ENCODE data around the gene WDFY2. TPM values are rescaled to one million over a fixed set of nuclear protein-coding genes. Genes with fewer than 3 reads are reported as not detected.

WDFY2 gene
- total and polyA plus RNA-seq, 5 donors from 2014 or later: 4.0 to 26.2 (median 4.9) TPM

DNA sequence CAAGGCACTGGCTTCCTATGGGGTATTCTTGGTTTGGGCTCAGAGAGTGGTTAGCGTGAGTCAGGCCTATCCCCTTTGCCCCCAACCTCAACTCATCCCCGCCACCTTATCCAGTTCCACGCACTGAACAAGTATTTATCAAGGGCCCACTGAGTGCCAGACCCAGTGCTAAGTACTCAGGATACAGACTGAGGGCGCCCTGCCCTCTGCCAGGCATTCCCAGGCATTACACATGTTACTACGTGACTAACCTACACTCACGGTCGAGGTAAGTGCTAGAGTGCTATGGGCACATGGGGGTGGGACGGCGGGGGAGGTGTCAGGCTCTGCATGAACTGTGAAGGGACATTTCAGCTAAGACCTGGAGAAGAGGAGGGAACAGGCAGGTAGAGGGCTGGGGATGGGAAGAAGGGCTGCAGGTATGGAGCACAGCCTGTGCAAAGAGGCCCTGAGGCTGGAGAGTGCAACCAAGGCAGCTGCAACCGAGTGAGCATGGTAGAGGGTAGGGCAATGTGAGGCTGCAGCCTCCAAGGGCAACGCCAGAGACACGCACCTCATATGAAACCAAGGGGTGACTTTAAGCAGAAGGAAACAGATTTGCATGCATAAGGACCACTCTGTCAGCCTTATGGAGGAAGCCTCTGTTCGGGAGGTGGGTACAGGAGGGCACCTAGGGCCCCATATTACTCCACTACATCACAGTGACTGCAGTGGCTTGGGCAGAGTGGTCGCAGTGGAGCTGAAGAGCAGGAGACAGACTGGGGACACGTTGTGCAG lies 197.2 kb downstream of the WDFY2 start:
- Histone ChIP-seq H3K27me3 (ENCODE audit: control insufficient read depth, insufficient read depth, low read length) (no peaks in the 10 kb centered on the region), H3K4me3 (ENCODE audit: low read depth, low read length) (no peak overlapping the region), H3K9me3 (ENCODE audit: control insufficient read depth in 2 of 2, low read length in 2 of 2) (no peaks in the 10 kb centered on the region), H3K36me3 (ENCODE audit: control insufficient read depth, insufficient read depth, low read length) (no peaks in the 10 kb centered on the region), H3K27ac (ENCODE audit: insufficient read depth, low read length, poor library complexity, severe bottlenecking) (no peak overlapping the region), H3K4me1 (ENCODE audit: control insufficient read depth, insufficient read depth, low read length, poor library complexity, severe bottlenecking) (no peaks in the 10 kb centered on the region)
- ATAC-seq (ENCODE audit: low read depth in 2 of 2) (peak in 1 of 2 donors; percentile 24), DNase-seq (peak in 1 of 3 donors; percentile 37)
- Mint-ChIP-seq H3K4me1 (peaks cover 0 to 3% (median 0%) of the 10 kb centered on the region in 4 donors), H3K4me3 (no peak overlapping the region), H3K27me3 (peaks cover under 1% of the 10 kb centered on the region), H3K9me3 (no peaks in the 10 kb centered on the region), H3K36me3 (peaks cover 27% of the 10 kb centered on the region), H3K27ac (peak overlapping the region in 1 of 3 donors; percentile 64)

DNA sequence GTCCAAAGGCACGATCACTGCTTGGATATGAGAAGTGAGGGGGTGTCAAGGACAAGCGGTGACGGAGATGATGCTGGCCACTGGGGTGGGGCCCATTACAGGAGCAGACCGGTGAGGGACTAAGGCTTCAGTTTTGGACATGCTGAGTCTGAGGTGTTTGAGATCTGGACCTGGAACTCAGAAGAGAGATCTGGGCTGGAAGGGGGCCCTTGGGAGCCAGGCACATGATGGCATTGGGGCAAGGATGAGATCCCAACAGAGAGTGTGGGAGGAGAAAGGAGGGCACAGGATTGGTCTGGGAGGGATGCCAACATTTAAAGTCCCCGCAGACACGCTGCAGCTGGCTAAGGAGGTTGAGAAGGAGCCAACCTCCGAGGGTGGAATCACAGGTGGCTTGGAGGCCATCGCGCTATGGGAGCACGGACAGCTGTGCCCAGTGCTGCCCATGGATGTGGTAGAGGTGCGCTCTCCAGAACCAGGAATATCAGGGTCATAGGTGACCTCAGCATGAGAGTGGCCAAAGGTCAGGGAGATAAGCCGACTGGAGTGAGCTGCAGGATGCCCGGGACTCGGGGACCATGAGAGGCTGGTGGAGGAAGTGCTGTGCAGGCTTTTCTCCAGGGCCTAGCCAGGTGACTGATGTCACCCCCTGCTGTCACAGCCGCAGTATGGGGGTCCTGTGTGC lies 197.9 kb downstream of the WDFY2 start:
- Histone ChIP-seq H3K27me3 (ENCODE audit: control insufficient read depth, insufficient read depth, low read length) (no peaks in the 10 kb centered on the region), H3K36me3 (ENCODE audit: control insufficient read depth, insufficient read depth, low read length) (peaks cover under 1% of the 10 kb centered on the region), H3K4me1 (ENCODE audit: control insufficient read depth, insufficient read depth, low read length, poor library complexity, severe bottlenecking) (no peaks in the 10 kb centered on the region), H3K9me3 (ENCODE audit: control insufficient read depth in 2 of 2, low read length in 2 of 2) (no peaks in the 10 kb centered on the region), H3K27ac (ENCODE audit: insufficient read depth, low read length, poor library complexity, severe bottlenecking) (no peak overlapping the region), H3K4me3 (ENCODE audit: low read depth, low read length) (no peak overlapping the region)
- Mint-ChIP-seq H3K36me3 (peaks cover 31% of the 10 kb centered on the region), H3K27ac (peak overlapping the region in 2 of 3 donors; percentile 64 to 81), H3K4me1 (peaks cover 0 to 5% (median 0%) of the 10 kb centered on the region in 4 donors), H3K9me3 (no peaks in the 10 kb centered on the region), H3K4me3 (no peak overlapping the region), H3K27me3 (no peaks in the 10 kb centered on the region)
- DNase-seq (no peak), ATAC-seq (ENCODE audit: low read depth in 2 of 2) (no peak)

DNA sequence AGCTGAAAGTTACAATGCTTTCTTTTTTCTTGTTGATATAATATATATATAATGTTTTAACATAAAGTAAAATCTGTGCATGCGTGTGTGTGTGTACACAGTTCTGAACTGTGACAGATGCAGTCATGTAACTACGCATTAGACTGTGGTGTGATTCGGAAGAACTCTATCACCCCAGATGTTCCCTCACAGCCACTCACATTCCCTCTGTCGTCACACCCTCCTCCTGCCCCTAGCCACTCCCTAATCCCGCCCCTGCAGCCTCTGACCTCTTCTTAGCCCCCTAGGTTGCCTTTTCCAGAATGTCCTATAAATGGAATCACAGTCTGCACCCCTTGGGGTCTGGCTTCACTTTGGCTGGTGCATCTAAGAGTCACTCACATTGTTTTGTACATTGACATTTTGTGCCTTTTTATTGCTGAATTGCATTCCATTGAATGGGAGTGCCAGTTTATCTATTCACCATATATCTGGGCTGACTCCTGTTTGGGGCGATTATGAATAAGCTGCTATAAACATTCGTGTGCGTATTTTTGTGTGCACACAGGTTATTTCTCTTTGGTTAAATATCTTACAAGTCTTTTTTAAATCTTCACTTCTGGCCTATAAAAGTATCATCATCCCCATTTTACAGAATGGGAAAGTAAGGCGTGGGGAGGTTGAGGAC lies 199.3 kb downstream of the WDFY2 start:
- Mint-ChIP-seq H3K36me3 (peaks cover 31% of the 10 kb centered on the region), H3K4me1 (peaks cover 0 to 5% (median 0%) of the 10 kb centered on the region in 4 donors), H3K9me3 (no peaks in the 10 kb centered on the region), H3K4me3 (no peak overlapping the region), H3K27ac (peak overlapping the region in 1 of 3 donors; percentile 34), H3K27me3 (no peaks in the 10 kb centered on the region)
- DNase-seq: no peak
- Histone ChIP-seq H3K27ac (ENCODE audit: insufficient read depth, low read length, poor library complexity, severe bottlenecking) (no peak overlapping the region), H3K4me3 (ENCODE audit: low read depth, low read length) (no peak overlapping the region), H3K4me1 (ENCODE audit: control insufficient read depth, insufficient read depth, low read length, poor library complexity, severe bottlenecking) (no peaks in the 10 kb centered on the region), H3K27me3 (ENCODE audit: control insufficient read depth, insufficient read depth, low read length) (no peaks in the 10 kb centered on the region), H3K36me3 (ENCODE audit: control insufficient read depth, insufficient read depth, low read length) (peaks cover 5% of the 10 kb centered on the region), H3K9me3 (ENCODE audit: control insufficient read depth in 2 of 2, low read length in 2 of 2) (no peaks in the 10 kb centered on the region)
- no peak for ATAC-seq (ENCODE audit: low read depth in 2 of 2)

DNA sequence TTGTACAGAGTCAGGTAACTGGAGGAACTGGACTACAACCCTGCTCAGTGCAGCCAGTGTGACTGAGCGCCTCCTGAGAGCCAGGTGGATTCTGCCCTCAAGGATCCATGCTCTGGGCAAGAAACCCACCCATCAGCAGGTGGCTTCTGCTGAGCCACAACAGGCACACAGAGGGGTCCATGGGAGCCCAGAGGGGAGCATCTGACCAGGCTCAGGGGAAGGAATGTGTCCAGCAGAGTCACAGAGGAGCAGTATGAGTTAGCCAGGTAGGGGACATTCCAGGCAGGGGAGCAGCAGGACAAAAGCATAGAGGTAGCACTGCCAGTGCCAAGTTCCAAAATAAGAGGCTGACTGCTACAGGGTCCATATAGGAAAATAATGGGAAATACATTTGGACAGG lies 199.8 kb downstream of the WDFY2 start:
- H3K36me3 Mint-ChIP-seq: peaks cover 32% of the 10 kb centered on the region
- no peak for DNase-seq
- Histone ChIP-seq H3K27me3 (ENCODE audit: control insufficient read depth, insufficient read depth, low read length) (no peaks in the 10 kb centered on the region), H3K4me1 (ENCODE audit: control insufficient read depth, insufficient read depth, low read length, poor library complexity, severe bottlenecking) (no peaks in the 10 kb centered on the region), H3K36me3 (ENCODE audit: control insufficient read depth, insufficient read depth, low read length) (peaks cover 5% of the 10 kb centered on the region), H3K27ac (ENCODE audit: insufficient read depth, low read length, poor library complexity, severe bottlenecking) (no peak overlapping the region), H3K9me3 (ENCODE audit: control insufficient read depth in 2 of 2, low read length in 2 of 2) (no peaks in the 10 kb centered on the region), H3K4me3 (ENCODE audit: low read depth, low read length) (no peak overlapping the region)
- H3K9me3 Mint-ChIP-seq: no peaks in the 10 kb centered on the region
- peaks cover 0 to 5% (median 0%) of the 10 kb centered on the region in 4 donors for H3K4me1 Mint-ChIP-seq
- peak overlapping the region in 2 of 3 donors; percentile 34 to 57 for H3K27ac Mint-ChIP-seq
- no peaks in the 10 kb centered on the region for H3K27me3 Mint-ChIP-seq
- H3K4me3 Mint-ChIP-seq: no peak overlapping the region
- ATAC-seq (ENCODE audit: low read depth in 2 of 2): no peak

DNA sequence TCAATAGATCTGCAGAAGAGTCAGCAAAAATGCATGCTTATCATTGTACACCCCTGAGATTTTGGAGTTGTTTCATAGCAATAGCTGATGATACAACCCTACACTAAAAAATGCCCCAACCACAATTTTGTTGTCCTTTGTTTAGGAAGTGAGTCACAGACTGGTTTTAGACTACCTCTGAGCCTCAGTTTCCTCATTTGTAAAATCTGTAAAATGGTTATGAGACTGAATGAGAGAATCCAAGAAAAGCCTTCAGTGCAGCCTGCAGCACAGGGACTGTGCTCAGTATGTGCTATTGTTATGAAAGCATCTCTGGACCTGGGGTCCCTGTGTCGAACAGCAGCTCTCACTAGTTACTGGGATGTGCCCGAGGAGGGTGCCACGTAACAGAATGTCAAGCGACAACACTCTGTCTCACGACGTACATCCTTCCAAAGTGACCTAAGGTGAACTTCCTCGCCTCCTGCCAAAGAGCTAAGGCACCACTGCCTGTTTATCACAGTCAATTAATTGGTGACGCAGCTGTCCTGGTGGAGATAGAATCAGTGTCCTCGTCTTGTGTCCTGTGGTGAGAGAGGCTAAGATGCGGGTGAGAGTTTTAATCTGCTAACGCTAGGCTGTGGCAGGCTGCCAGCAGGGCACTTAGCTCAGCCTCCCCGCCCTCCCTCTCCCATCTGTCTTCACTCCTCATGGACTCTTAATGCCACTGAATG lies 201.6 kb downstream of the WDFY2 start:
- no peak overlapping the region for H3K4me3 Mint-ChIP-seq
- ATAC-seq (ENCODE audit: low read depth in 2 of 2): no peak
- H3K36me3 ChIP-seq (ENCODE audit: control insufficient read depth, insufficient read depth, low read length): peaks cover 13% of the 10 kb centered on the region

DNA sequence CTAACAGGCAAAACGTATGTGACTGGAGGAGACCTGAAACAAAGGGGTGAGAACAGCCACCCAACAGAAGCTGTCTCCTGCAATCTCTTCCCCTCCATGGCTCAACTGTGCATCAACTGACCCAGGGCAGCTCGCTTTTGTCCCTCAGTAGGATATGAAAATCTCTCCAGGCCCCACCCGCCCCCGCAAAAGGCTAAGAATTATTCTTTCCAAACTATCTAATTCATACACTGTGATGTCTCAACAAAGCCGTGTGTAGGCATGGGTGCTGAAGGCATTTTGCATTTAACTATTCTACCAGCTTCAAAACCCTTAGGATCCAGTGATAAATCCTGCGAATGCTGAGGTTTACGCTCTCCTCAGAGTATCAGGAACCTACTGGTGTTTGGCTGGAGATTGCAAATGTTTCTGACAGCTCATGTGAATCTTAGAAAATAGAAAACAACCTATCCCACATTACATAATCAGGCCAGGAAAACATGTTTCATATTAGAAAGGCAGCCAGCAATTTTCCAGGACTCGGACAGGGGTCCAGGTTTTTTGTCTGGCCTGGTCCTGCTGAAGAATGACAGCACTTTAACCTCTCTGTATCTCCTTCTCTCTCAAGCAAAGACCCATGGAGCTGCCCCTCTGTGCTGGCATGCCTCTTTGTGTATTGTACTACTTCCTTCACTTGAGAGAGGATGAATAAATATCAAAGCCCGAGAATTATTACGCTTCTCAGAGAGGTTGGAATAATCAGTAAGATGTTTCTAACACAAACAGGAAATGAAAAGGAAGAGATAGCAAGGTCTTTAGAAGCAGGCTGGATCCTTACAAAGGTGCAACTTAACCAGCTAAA lies 202.4 kb downstream of the WDFY2 start:
- Histone ChIP-seq H3K4me3 (ENCODE audit: low read depth, low read length) (no peak overlapping the region), H3K27me3 (ENCODE audit: control insufficient read depth, insufficient read depth, low read length) (no peaks in the 10 kb centered on the region), H3K36me3 (ENCODE audit: control insufficient read depth, insufficient read depth, low read length) (peaks cover 14% of the 10 kb centered on the region), H3K27ac (ENCODE audit: insufficient read depth, low read length, poor library complexity, severe bottlenecking) (no peak overlapping the region), H3K9me3 (ENCODE audit: control insufficient read depth in 2 of 2, low read length in 2 of 2) (no peaks in the 10 kb centered on the region), H3K4me1 (ENCODE audit: control insufficient read depth, insufficient read depth, low read length, poor library complexity, severe bottlenecking) (no peaks in the 10 kb centered on the region)
- ATAC-seq (ENCODE audit: low read depth in 2 of 2) (no peak), DNase-seq (no peak)
- peaks cover 0 to 6% (median 0%) of the 10 kb centered on the region in 4 donors for H3K4me1 Mint-ChIP-seq
- no peaks in the 10 kb centered on the region for H3K9me3 Mint-ChIP-seq
- no peak overlapping the region for H3K4me3 Mint-ChIP-seq
- H3K36me3 Mint-ChIP-seq: peaks cover 35% of the 10 kb centered on the region
- peak overlapping the region in 2 of 3 donors; percentile 3 to 43 for H3K27ac Mint-ChIP-seq
- H3K27me3 Mint-ChIP-seq: no peaks in the 10 kb centered on the region

More for the DNA sequence above, 201.6 kb downstream of the WDFY2 start:
- peak overlapping the region in 1 of 3 donors; percentile 43 for H3K27ac Mint-ChIP-seq
- Histone ChIP-seq H3K27ac (ENCODE audit: insufficient read depth, low read length, poor library complexity, severe bottlenecking) (no peak overlapping the region), H3K9me3 (ENCODE audit: control insufficient read depth in 2 of 2, low read length in 2 of 2) (no peaks in the 10 kb centered on the region), H3K4me1 (ENCODE audit: control insufficient read depth, insufficient read depth, low read length, poor library complexity, severe bottlenecking) (no peaks in the 10 kb centered on the region), H3K27me3 (ENCODE audit: control insufficient read depth, insufficient read depth, low read length) (no peaks in the 10 kb centered on the region), H3K4me3 (ENCODE audit: low read depth, low read length) (no peak overlapping the region)
- H3K9me3 Mint-ChIP-seq: no peaks in the 10 kb centered on the region
- no peaks in the 10 kb centered on the region for H3K27me3 Mint-ChIP-seq
- peaks cover 37% of the 10 kb centered on the region for H3K36me3 Mint-ChIP-seq
- no peak for DNase-seq
- peaks cover 0 to 6% (median 0%) of the 10 kb centered on the region in 4 donors for H3K4me1 Mint-ChIP-seq
